ENCODE measurements around the gene NPBWR2.
"Not testable (repeated sequence)": the region's sequence is repeated elsewhere in the genome, so short reads cannot be mapped to it uniquely, and the experiment has no call there.

The NPBWR2 gene

GRCh38 chr20:64087226-64087825, 20.0 kb downstream of the NPBWR2 start:
- not testable (repeated sequence) for DNase-seq (ENCODE audit: low read depth); H3K4me3 ChIP-seq (ENCODE audit: low read length); H3K4me1 ChIP-seq (ENCODE audit: control insufficient read depth, insufficient read depth, low read length); H3K9me3 ChIP-seq (ENCODE audit: control insufficient read depth, low read length); H3K36me3 ChIP-seq (ENCODE audit: control insufficient read depth, insufficient read depth, low read length, severe bottlenecking); H3K9ac ChIP-seq (ENCODE audit: low read length)
- H3K27me3 ChIP-seq (replicated peaks; ENCODE audit: control insufficient read depth, insufficient read depth, low read length), result peaks cover 52% of the 10 kb centered on the region

GRCh38 chr20:64086801-64087200, 20.6 kb downstream of the NPBWR2 start:
- H3K9ac ChIP-seq (ENCODE audit: low read length), result no peak overlapping the region
- H3K4me3 ChIP-seq (ENCODE audit: low read length), result no peak overlapping the region
- H3K36me3 ChIP-seq (ENCODE audit: control insufficient read depth, insufficient read depth, low read length, severe bottlenecking), result no peaks in the 10 kb centered on the region
- peaks cover 55% of the 10 kb centered on the region for H3K27me3 ChIP-seq (replicated peaks; ENCODE audit: control insufficient read depth, insufficient read depth, low read length)
- peaks cover 6% of the 10 kb centered on the region for H3K4me1 ChIP-seq (ENCODE audit: control insufficient read depth, insufficient read depth, low read length)
- no peak for DNase-seq (ENCODE audit: low read depth)
- H3K9me3 ChIP-seq (ENCODE audit: control insufficient read depth, low read length), result no peaks in the 10 kb centered on the region

GRCh38 chr20:64084685-64085152, 22.6 kb downstream of the NPBWR2 start:
- DNase-seq (ENCODE audit: low read depth), result no peak
- peaks cover 11% of the 10 kb centered on the region for H3K4me1 ChIP-seq (ENCODE audit: control insufficient read depth, insufficient read depth, low read length)
- H3K9me3 ChIP-seq (ENCODE audit: control insufficient read depth, low read length), result no peaks in the 10 kb centered on the region
- H3K36me3 ChIP-seq (ENCODE audit: control insufficient read depth, insufficient read depth, low read length, severe bottlenecking), result no peaks in the 10 kb centered on the region
- peaks cover 49% of the 10 kb centered on the region for H3K27me3 ChIP-seq (replicated peaks; ENCODE audit: control insufficient read depth, insufficient read depth, low read length)
- H3K4me3 ChIP-seq (ENCODE audit: low read length), result no peak overlapping the region
- no peak overlapping the region for H3K9ac ChIP-seq (ENCODE audit: low read length)

- H3K9ac ChIP-seq (ENCODE audit: low read length), result no peak within 1 kb of the TSS
- peaks cover 46% of the 10 kb centered on the region for H3K27me3 ChIP-seq (replicated peaks; ENCODE audit: control insufficient read depth, insufficient read depth, low read length)
- no peaks in the 10 kb centered on the region for H3K9me3 ChIP-seq (ENCODE audit: control insufficient read depth, low read length)
- no peaks in the 10 kb centered on the region for H3K36me3 ChIP-seq (ENCODE audit: control insufficient read depth, insufficient read depth, low read length, severe bottlenecking)
- peaks cover 12% of the 10 kb centered on the region for H3K4me1 ChIP-seq (ENCODE audit: control insufficient read depth, insufficient read depth, low read length)
- H3K4me3 ChIP-seq (ENCODE audit: low read length), result peak within 1 kb of the TSS; percentile 71
- DNase-seq (ENCODE audit: low read depth), result no peak
These were observed 23.3 kb downstream of the NPBWR2 start, which contains the start of gene LKAAEAR1 for GRCh38 chr20:64083804-64084684. TSS of gene LKAAEAR1 (minus strand) at chr20:64084398. CDS start at chr20:64084219, 179 bp downstream.

- H3K4me1 ChIP-seq (ENCODE audit: control insufficient read depth, insufficient read depth, low read length), result peaks cover 19% of the 10 kb centered on the region
- peak overlapping the region; percentile 71 for H3K4me3 ChIP-seq (ENCODE audit: low read length)
- H3K9ac ChIP-seq (ENCODE audit: low read length), result no peak overlapping the region
- no peaks in the 10 kb centered on the region for H3K36me3 ChIP-seq (ENCODE audit: control insufficient read depth, insufficient read depth, low read length, severe bottlenecking)
- DNase-seq (ENCODE audit: low read depth), result peak; percentile 85
- H3K9me3 ChIP-seq (ENCODE audit: control insufficient read depth, low read length), result no peaks in the 10 kb centered on the region
- H3K27me3 ChIP-seq (replicated peaks; ENCODE audit: control insufficient read depth, insufficient read depth, low read length), result peaks cover 42% of the 10 kb centered on the region
These were observed 24.0 kb downstream of the NPBWR2 start for GRCh38 chr20:64083378-64083803.

GRCh38 chr20:64082820-64083377, 24.5 kb downstream of the NPBWR2 start:
- peaks cover 23% of the 10 kb centered on the region for H3K4me1 ChIP-seq (ENCODE audit: control insufficient read depth, insufficient read depth, low read length)
- no peak overlapping the region for H3K9ac ChIP-seq (ENCODE audit: low read length)
- no peak for DNase-seq (ENCODE audit: low read depth)
- H3K27me3 ChIP-seq (replicated peaks; ENCODE audit: control insufficient read depth, insufficient read depth, low read length), result peaks cover 40% of the 10 kb centered on the region
- H3K4me3 ChIP-seq (ENCODE audit: low read length), result peak overlapping the region; percentile 47
- no peaks in the 10 kb centered on the region for H3K9me3 ChIP-seq (ENCODE audit: control insufficient read depth, low read length)
- H3K36me3 ChIP-seq (ENCODE audit: control insufficient read depth, insufficient read depth, low read length, severe bottlenecking), result no peaks in the 10 kb centered on the region

- no peak overlapping the region for H3K4me3 ChIP-seq (ENCODE audit: low read length)
- no peaks in the 10 kb centered on the region for H3K36me3 ChIP-seq (ENCODE audit: control insufficient read depth, insufficient read depth, low read length, severe bottlenecking)
- H3K27me3 ChIP-seq (replicated peaks; ENCODE audit: control insufficient read depth, insufficient read depth, low read length), result peaks cover 35% of the 10 kb centered on the region
- H3K9ac ChIP-seq (ENCODE audit: low read length), result no peak overlapping the region
- no peak for DNase-seq (ENCODE audit: low read depth)
- H3K9me3 ChIP-seq (ENCODE audit: control insufficient read depth, low read length), result no peaks in the 10 kb centered on the region
- H3K4me1 ChIP-seq (ENCODE audit: control insufficient read depth, insufficient read depth, low read length), result peaks cover 23% of the 10 kb centered on the region
These were observed 25.1 kb downstream of the NPBWR2 start for GRCh38 chr20:64082126-64082731.

- no peak for DNase-seq (ENCODE audit: low read depth)
- H3K9ac ChIP-seq (ENCODE audit: low read length), result no peak overlapping the region
- H3K4me1 ChIP-seq (ENCODE audit: control insufficient read depth, insufficient read depth, low read length), result peaks cover 23% of the 10 kb centered on the region
- no peaks in the 10 kb centered on the region for H3K9me3 ChIP-seq (ENCODE audit: control insufficient read depth, low read length)
- no peak overlapping the region for H3K4me3 ChIP-seq (ENCODE audit: low read length)
- no peaks in the 10 kb centered on the region for H3K36me3 ChIP-seq (ENCODE audit: control insufficient read depth, insufficient read depth, low read length, severe bottlenecking)
- peaks cover 35% of the 10 kb centered on the region for H3K27me3 ChIP-seq (replicated peaks; ENCODE audit: control insufficient read depth, insufficient read depth, low read length)
These were observed 25.8 kb downstream of the NPBWR2 start for GRCh38 chr20:64081624-64081964.

GRCh38 chr20:64080813-64081623, 26.3 kb downstream of the NPBWR2 start:
- peaks cover 31% of the 10 kb centered on the region for H3K27me3 ChIP-seq (replicated peaks; ENCODE audit: control insufficient read depth, insufficient read depth, low read length)
- H3K9ac ChIP-seq (ENCODE audit: low read length), result no peak overlapping the region
- no peak for DNase-seq (ENCODE audit: low read depth)
- H3K9me3 ChIP-seq (ENCODE audit: control insufficient read depth, low read length), result no peaks in the 10 kb centered on the region
- H3K36me3 ChIP-seq (ENCODE audit: control insufficient read depth, insufficient read depth, low read length, severe bottlenecking), result no peaks in the 10 kb centered on the region
- H3K4me1 ChIP-seq (ENCODE audit: control insufficient read depth, insufficient read depth, low read length), result peaks cover 23% of the 10 kb centered on the region
- no peak overlapping the region for H3K4me3 ChIP-seq (ENCODE audit: low read length)

- no peak for DNase-seq (ENCODE audit: low read depth)
- Histone ChIP-seq H3K4me1 (ENCODE audit: control insufficient read depth, insufficient read depth, low read length) (peaks cover 23% of the 10 kb centered on the region), H3K4me3 (ENCODE audit: low read length) (peak within 1 kb of the TSS; percentile 84), H3K9me3 (ENCODE audit: control insufficient read depth, low read length) (no peaks in the 10 kb centered on the region), H3K27me3 (replicated peaks; ENCODE audit: control insufficient read depth, insufficient read depth, low read length) (peaks cover 23% of the 10 kb centered on the region), H3K36me3 (ENCODE audit: control insufficient read depth, insufficient read depth, low read length, severe bottlenecking) (no peaks in the 10 kb centered on the region), H3K9ac (ENCODE audit: low read length) (peak within 1 kb of the TSS; percentile 89)
These were observed 27.2 kb downstream of the NPBWR2 start, which contains the start of gene OPRL1 for GRCh38 chr20:64080013-64080812. TSS of gene OPRL1 (plus strand) at chr20:64080082. CDS start at chr20:64092721, 12,639 bp downstream.

Measured in adipocyte (in vitro differentiated cells).